HCT116 (cell line): ENCODE results near the gene RDH14. TPM values are rescaled to one million over a fixed set of nuclear protein-coding genes. Genes with fewer than 3 reads are reported as not detected.

Experiments used
- ATAC-seq: fragments of 200-7000 bp; cut with Tn5 transposase; 2 replicates; pipeline ENCODE4 v1.9.1; 2020; ENCODE audit warnings: mild to moderate bottlenecking, moderate library complexity
- BruUV-seq: library from RNA; stranded (reverse); fragments of 400-500 nt; replicated peaks from 2 replicates; lab custom pipeline; 2021; lab: Mats Ljungman, UMichigan
- CTCF ChIA-PET: fragments of 300-600 bp; sonication (Branson Sonifier 250); formaldehyde crosslinking; loops from one replicate; lab custom pipeline; 2021; ENCODE audit warnings: antibody characterized with exemption; lab: Charles Lee
- POLR2A ChIA-PET: fragments of 300-600, 350-600 bp; sonication (Branson Sonifier 250); formaldehyde crosslinking; loops from one replicate; lab custom pipeline; 2021; ENCODE audit warnings: antibody characterized with exemption; lab: Charles Lee
- RAD21 ChIA-PET, 2 experiments: fragments of 300-600 bp; sonication (Branson Sonifier 250); formaldehyde crosslinking; loops; one replicate each; lab custom pipeline; 2023; ENCODE audit warnings: low total read pairs in 2 of 2; ENCODE audit not compliant: uncharacterized antibody in 2 of 2, unreplicated experiment in 2 of 2, low non-redundant PET in 1 of 2; lab: Charles Lee
- DNase-seq: peaks from one replicate; pipeline ENCODE4 v3.0.0-alpha.2; 2010; ENCODE audit warnings: low read depth, low spot score
- H2AFZ ChIP-seq: fragments of 200-600 bp; shearing (Covaris generic), sonication (generic); 2 replicates; pipeline ENCODE4 v1.6.1; 2017; ENCODE audit warnings: low read depth, mixed run types, mixed read lengths, antibody characterized with exemption, low read length; ENCODE audit not compliant: poor library complexity, severe bottlenecking
- H3K27ac ChIP-seq: 2 replicates; pipeline ENCODE4 v1.5.1; 2012; ENCODE audit warnings: low read depth, low read length
- H3K27me3 ChIP-seq: fragments of 200-600 bp; sonication (generic); 2 replicates; pipeline ENCODE4 v1.6.1; 2016; ENCODE audit warnings: mixed run types, low read length, mixed read lengths; ENCODE audit not compliant: insufficient read depth
- H3K36me3 ChIP-seq, 2 experiments: fragments of 200-500 bp in 1 of 2; fragments of 200-600 bp in 1 of 2; sonication (Bioruptor generic) in 1 of 2; sonication (generic) in 1 of 2; 2 replicates each; pipeline versions ENCODE4 v1.5.1 to v1.6.1; 2014 to 2016; ENCODE audit warnings: low read length in 2 of 2, inconsistent platforms in 1 of 2, mixed read lengths in 1 of 2, mixed run types in 1 of 2; ENCODE audit not compliant: insufficient read depth in 2 of 2, control insufficient read depth in 1 of 2
- H3K4me1 ChIP-seq, 2 experiments: fragments of 200-600 bp in 1 of 2; sonication (generic) in 1 of 2; 2 replicates each; pipeline versions ENCODE4 v1.5.1 to v1.6.1; 2012 to 2017; ENCODE audit warnings: low read length in 2 of 2, inconsistent platforms in 1 of 2, mild to moderate bottlenecking in 1 of 2, mixed read lengths in 1 of 2, mixed run types in 1 of 2, moderate library complexity in 1 of 2; ENCODE audit not compliant: insufficient read depth in 2 of 2, control insufficient read depth in 1 of 2
- H3K4me2 ChIP-seq: fragments of 200-600 bp; sonication (generic); 2 replicates; pipeline ENCODE4 v1.6.1; 2017; ENCODE audit warnings: mixed run types, low read length, mixed read lengths
- H3K4me3 ChIP-seq, 2 experiments: fragments of 200-600 bp in 1 of 2; sonication (generic) in 1 of 2; replicated peaks in 1 of 2; 2 replicates each; pipeline ENCODE4 v1.5.1; 2011 to 2016; ENCODE audit warnings: low read length in 2 of 2, control low read depth in 1 of 2, low read depth in 1 of 2, mild to moderate bottlenecking in 1 of 2, mixed read lengths in 1 of 2, mixed run types in 1 of 2
- H3K79me2 ChIP-seq: fragments of 200-600 bp; sonication (generic); 2 replicates; pipeline ENCODE4 v1.6.1; 2017; ENCODE audit warnings: mild to moderate bottlenecking, mixed run types, low read length, moderate library complexity, mixed read lengths; ENCODE audit not compliant: insufficient read depth
- H3K9ac ChIP-seq: fragments of 200-600 bp; sonication (generic); 2 replicates; pipeline ENCODE4 v1.6.1; 2016; ENCODE audit warnings: low read length, mixed read lengths
- H3K9me2 ChIP-seq: fragments of 200-600 bp; sonication (generic), shearing (Covaris generic); 2 replicates; pipeline ENCODE4 v1.6.1; 2017; ENCODE audit warnings: mixed run types, mild to moderate bottlenecking, moderate library complexity; ENCODE audit not compliant: insufficient read depth
- H3K9me3 ChIP-seq, 2 experiments: fragments of 200-500 bp in 1 of 2; fragments of 200-600 bp in 1 of 2; sonication (Bioruptor generic) in 1 of 2; sonication (generic) in 1 of 2; 2 replicates each; pipeline ENCODE4 v1.6.1; 2014 to 2017; ENCODE audit warnings: low read length in 2 of 2, mixed read lengths in 2 of 2, inconsistent platforms in 1 of 2, low read depth in 1 of 2, mild to moderate bottlenecking in 1 of 2, mixed run types in 1 of 2, moderate library complexity in 1 of 2; ENCODE audit not compliant: control insufficient read depth in 1 of 2, insufficient read depth in 1 of 2
- H4K20me1 ChIP-seq: fragments of 200-600 bp; sonication (generic), shearing (Covaris generic); 2 replicates; pipeline ENCODE4 v1.6.1; 2017; ENCODE audit warnings: mixed run types, mild to moderate bottlenecking, moderate library complexity; ENCODE audit not compliant: insufficient read depth
- CEBPB ChIP-seq: IDR thresholded peaks from 2 replicates; pipeline ENCODE4 v1.6.1; 2012; ENCODE audit warnings: low read depth
- EGR1 ChIP-seq: IDR thresholded peaks from 2 replicates; pipeline ENCODE4 v1.6.1; 2012; ENCODE audit warnings: low read depth
- EZH2phosphoT487 ChIP-seq: fragments of 200-600 bp; IDR thresholded peaks from 2 replicates; pipeline ENCODE4 v1.6.1; 2018; ENCODE audit warnings: antibody characterized with exemption, borderline replicate concordance
- FOSL1 ChIP-seq: IDR thresholded peaks from 2 replicates; pipeline ENCODE4 v1.6.1; 2012; ENCODE audit warnings: low read depth
- POLR2A ChIP-seq: IDR thresholded peaks from 2 replicates; pipeline ENCODE4 v1.7.0; 2011; ENCODE audit warnings: borderline replicate concordance; ENCODE audit not compliant: insufficient read depth, insufficient read length; ENCODE audit errors: extremely low read depth
- POLR2AphosphoS5 ChIP-seq: IDR thresholded peaks from 2 replicates; pipeline ENCODE4 v1.6.1; 2011; ENCODE audit warnings: mild to moderate bottlenecking, low read depth, low read length, moderate library complexity
- YY1 ChIP-seq: IDR thresholded peaks from 2 replicates; pipeline ENCODE4 v1.6.1; 2011; ENCODE audit warnings: low read length, low read depth, moderate library complexity, mild to moderate bottlenecking; ENCODE audit not compliant: insufficient replicate concordance; ENCODE audit errors: extremely low read depth
- ZFX ChIP-seq: fragments of 450-650 bp; IDR thresholded peaks from 2 replicates; pipeline ENCODE4 v1.6.1; 2017
- intact Hi-C: fragments of 100-400 bp; cut with micrococcal nuclease; formaldehyde crosslinking; loops from 2 replicates; pipeline ENCODE4 v1.10.0; 2022
- total RNA-seq: library from RNA; stranded (reverse); gene quantifications from one replicate; pipeline ENCODE4 v1.2.1, GENCODE V29; 2021; ENCODE audit not compliant: unreplicated experiment
- TF ChIP-seq, protein P1 (sequence below): IDR thresholded peaks from 2 replicates; pipeline ENCODE4 v1.6.1; 2012; ENCODE audit warnings: low read depth
- TF ChIP-seq, protein P2 (sequence below): IDR thresholded peaks from 2 replicates; pipeline ENCODE4 v1.6.1; 2012
- TF ChIP-seq, protein P3 (sequence below): IDR thresholded peaks from 2 replicates; pipeline ENCODE4 v1.6.1; 2011; ENCODE audit warnings: mild to moderate bottlenecking, low read length, moderate library complexity; ENCODE audit not compliant: insufficient replicate concordance; ENCODE audit errors: extremely low read depth

The RDH14 gene
- total RNA-seq, 1 experiment from 2014 or later: 15.5 TPM

DNA sequence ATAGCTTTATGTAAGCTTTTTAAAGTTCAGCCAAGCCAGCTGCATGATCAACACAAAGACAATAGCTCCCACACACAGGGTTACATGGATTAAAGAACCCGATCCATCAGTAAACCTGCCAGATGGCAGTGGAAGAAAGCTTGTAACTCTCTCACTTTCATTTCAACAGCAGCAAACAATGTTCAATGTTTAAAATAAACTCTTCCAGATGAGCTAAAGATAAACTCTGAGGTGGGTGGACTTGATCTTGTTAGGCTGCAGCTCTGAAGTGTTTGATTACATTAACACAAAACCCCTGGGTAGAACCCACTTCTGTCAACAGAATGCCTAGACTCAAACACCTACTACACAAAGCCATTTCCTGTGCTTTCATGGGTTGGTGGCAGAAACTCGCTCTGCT, 13.9 kb downstream of the RDH14 start:
- H3K9me3 ChIP-seq: no peaks in the 10 kb centered on the region
- ATAC-seq (no peak), DNase-seq (no peak)
- H3K4me2 ChIP-seq: no peak overlapping the region
- H3K9ac ChIP-seq: no peak overlapping the region
- no peaks in the 10 kb centered on the region for H3K4me1 ChIP-seq
- no peak for TF ChIP-seq POLR2A
- no peak for TF ChIP-seq ZFX
- TF ChIP-seq, protein P1, sequence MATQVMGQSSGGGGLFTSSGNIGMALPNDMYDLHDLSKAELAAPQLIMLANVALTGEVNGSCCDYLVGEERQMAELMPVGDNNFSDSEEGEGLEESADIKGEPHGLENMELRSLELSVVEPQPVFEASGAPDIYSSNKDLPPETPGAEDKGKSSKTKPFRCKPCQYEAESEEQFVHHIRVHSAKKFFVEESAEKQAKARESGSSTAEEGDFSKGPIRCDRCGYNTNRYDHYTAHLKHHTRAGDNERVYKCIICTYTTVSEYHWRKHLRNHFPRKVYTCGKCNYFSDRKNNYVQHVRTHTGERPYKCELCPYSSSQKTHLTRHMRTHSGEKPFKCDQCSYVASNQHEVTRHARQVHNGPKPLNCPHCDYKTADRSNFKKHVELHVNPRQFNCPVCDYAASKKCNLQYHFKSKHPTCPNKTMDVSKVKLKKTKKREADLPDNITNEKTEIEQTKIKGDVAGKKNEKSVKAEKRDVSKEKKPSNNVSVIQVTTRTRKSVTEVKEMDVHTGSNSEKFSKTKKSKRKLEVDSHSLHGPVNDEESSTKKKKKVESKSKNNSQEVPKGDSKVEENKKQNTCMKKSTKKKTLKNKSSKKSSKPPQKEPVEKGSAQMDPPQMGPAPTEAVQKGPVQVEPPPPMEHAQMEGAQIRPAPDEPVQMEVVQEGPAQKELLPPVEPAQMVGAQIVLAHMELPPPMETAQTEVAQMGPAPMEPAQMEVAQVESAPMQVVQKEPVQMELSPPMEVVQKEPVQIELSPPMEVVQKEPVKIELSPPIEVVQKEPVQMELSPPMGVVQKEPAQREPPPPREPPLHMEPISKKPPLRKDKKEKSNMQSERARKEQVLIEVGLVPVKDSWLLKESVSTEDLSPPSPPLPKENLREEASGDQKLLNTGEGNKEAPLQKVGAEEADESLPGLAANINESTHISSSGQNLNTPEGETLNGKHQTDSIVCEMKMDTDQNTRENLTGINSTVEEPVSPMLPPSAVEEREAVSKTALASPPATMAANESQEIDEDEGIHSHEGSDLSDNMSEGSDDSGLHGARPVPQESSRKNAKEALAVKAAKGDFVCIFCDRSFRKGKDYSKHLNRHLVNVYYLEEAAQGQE: no peak
- no peak for TF ChIP-seq YY1
- no peak for TF ChIP-seq EZH2phosphoT487
- TF ChIP-seq CEBPB: no peak
- TF ChIP-seq FOSL1: no peak
- no peak overlapping the region for H3K27ac ChIP-seq
- H3K79me2 ChIP-seq: no peaks in the 10 kb centered on the region
- intact Hi-C loops: no loop called here
- BruUV-seq: no TSS peak
- CTCF ChIA-PET: no interaction called here
- no peaks in the 10 kb centered on the region for H4K20me1 ChIP-seq
- no peak overlapping the region for H2AFZ ChIP-seq
- no peak overlapping the region for H3K4me3 ChIP-seq
- H3K27me3 ChIP-seq: no peaks in the 10 kb centered on the region
- no peaks in the 10 kb centered on the region for H3K9me2 ChIP-seq
- RAD21 ChIA-PET: no interaction called here
- POLR2A ChIA-PET: no interaction called here
- no peaks in the 10 kb centered on the region for H3K36me3 ChIP-seq

DNA sequence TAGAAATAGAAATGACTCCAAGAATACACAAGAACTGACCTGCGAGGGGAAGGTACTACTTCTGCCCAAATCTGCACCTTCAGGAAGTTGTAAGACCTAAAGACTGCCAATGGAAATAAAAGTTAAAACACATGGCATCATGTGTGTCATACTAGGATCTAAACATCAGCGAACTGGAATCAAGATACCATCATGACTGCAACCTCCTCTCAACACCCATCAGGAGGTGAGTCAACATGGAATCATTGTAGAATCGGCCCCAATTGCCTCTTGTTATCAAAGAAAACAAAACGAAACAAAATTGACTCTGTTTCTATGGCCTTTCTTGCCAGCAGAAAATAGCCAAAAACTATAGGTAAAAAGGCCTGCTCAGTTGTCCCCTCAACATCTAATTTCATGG, 15.1 kb downstream of the RDH14 start:
- TF ChIP-seq FOSL1: no peak
- TF ChIP-seq, protein P2, sequence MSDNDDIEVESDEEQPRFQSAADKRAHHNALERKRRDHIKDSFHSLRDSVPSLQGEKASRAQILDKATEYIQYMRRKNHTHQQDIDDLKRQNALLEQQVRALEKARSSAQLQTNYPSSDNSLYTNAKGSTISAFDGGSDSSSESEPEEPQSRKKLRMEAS: no peak
- TF ChIP-seq, protein P3, sequence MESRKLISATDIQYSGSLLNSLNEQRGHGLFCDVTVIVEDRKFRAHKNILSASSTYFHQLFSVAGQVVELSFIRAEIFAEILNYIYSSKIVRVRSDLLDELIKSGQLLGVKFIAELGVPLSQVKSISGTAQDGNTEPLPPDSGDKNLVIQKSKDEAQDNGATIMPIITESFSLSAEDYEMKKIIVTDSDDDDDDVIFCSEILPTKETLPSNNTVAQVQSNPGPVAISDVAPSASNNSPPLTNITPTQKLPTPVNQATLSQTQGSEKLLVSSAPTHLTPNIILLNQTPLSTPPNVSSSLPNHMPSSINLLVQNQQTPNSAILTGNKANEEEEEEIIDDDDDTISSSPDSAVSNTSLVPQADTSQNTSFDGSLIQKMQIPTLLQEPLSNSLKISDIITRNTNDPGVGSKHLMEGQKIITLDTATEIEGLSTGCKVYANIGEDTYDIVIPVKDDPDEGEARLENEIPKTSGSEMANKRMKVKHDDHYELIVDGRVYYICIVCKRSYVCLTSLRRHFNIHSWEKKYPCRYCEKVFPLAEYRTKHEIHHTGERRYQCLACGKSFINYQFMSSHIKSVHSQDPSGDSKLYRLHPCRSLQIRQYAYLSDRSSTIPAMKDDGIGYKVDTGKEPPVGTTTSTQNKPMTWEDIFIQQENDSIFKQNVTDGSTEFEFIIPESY: no peak
- TF ChIP-seq EGR1: no peak
- no peak for TF ChIP-seq POLR2AphosphoS5
- TF ChIP-seq EZH2phosphoT487: no peak
- ChIA-PET CTCF (no interaction called here), RAD21 (no interaction called here), POLR2A (no interaction called here)
- H3K4me2 ChIP-seq: no peak overlapping the region
- no peaks in the 10 kb centered on the region for H3K27me3 ChIP-seq
- no peak overlapping the region for H3K9ac ChIP-seq
- no peak overlapping the region for H2AFZ ChIP-seq
- no peaks in the 10 kb centered on the region for H3K9me3 ChIP-seq
- H3K79me2 ChIP-seq: no peaks in the 10 kb centered on the region
- H3K4me3 ChIP-seq: no peak overlapping the region
- H4K20me1 ChIP-seq: no peaks in the 10 kb centered on the region
- H3K27ac ChIP-seq: no peak overlapping the region
- H3K4me1 ChIP-seq: no peaks in the 10 kb centered on the region
- no peak for ATAC-seq
- BruUV-seq: no TSS peak
- DNase-seq: no peak
- intact Hi-C loops: no loop called here
- H3K9me2 ChIP-seq: no peaks in the 10 kb centered on the region
- H3K36me3 ChIP-seq: no peaks in the 10 kb centered on the region
